ENCODE results near the gene ZNF524. TPM values are rescaled to one million over a fixed set of nuclear protein-coding genes. Genes with fewer than 3 reads are reported as not detected.

The ZNF524 gene
- 18.4 and 19.6 TPM in 2 replicates for total RNA-seq

- no peak for TF ChIP-seq CTCF (IDR thresholded peaks at IDR 0.05; ENCODE audit: insufficient read depth, low read length, severe bottlenecking)
- H3K4me3 ChIP-seq (ENCODE audit: low read depth, low read length), result peak within 1 kb of the TSS; percentile 85
- peak; percentile 80 for DNase-seq (ENCODE audit: low read depth)
- H3K36me3 ChIP-seq (ENCODE audit: control insufficient read depth, insufficient read depth, low read length), result peaks cover 8% of the 10 kb centered on the region
- FAIRE-seq, result no peak
- H3K27me3 ChIP-seq (ENCODE audit: control insufficient read depth, insufficient read depth, low read length), result no peaks in the 10 kb centered on the region
Measured at GRCh38 chr19:55599842-55600661, at the start of gene ZNF524. Gene ZNF524, plus strand, starts transcription at chr19:55600288. Its CDS starts 1,825 bp downstream, at chr19:55602113.

- H3K4me3 ChIP-seq (ENCODE audit: low read depth, low read length), result no peak overlapping the region
- FAIRE-seq, result no peak
Measured at GRCh38 chr19:55550321-55550650, 49.8 kb upstream of the ZNF524 start.

GRCh38 chr19:55552206-55552605 is 47.9 kb upstream of the ZNF524 start:
- Histone ChIP-seq H3K36me3 (ENCODE audit: control insufficient read depth, insufficient read depth, low read length) (no peaks in the 10 kb centered on the region), H3K4me3 (ENCODE audit: low read depth, low read length) (no peak overlapping the region), H3K27me3 (ENCODE audit: control insufficient read depth, insufficient read depth, low read length) (no peaks in the 10 kb centered on the region)
- FAIRE-seq (no peak), DNase-seq (ENCODE audit: low read depth) (peak; percentile 61)
- TF ChIP-seq CTCF (IDR thresholded peaks at IDR 0.05; ENCODE audit: insufficient read depth, low read length, severe bottlenecking), result no peak

More at GRCh38 chr19:55550321-55550650, 49.8 kb upstream of the ZNF524 start:
- no peak for DNase-seq (ENCODE audit: low read depth)
- Histone ChIP-seq H3K27me3 (ENCODE audit: control insufficient read depth, insufficient read depth, low read length) (no peaks in the 10 kb centered on the region), H3K36me3 (ENCODE audit: control insufficient read depth, insufficient read depth, low read length) (no peaks in the 10 kb centered on the region)
- TF ChIP-seq CTCF (IDR thresholded peaks at IDR 0.05; ENCODE audit: insufficient read depth, low read length, severe bottlenecking), result no peak

- H3K27me3 ChIP-seq (ENCODE audit: control insufficient read depth, insufficient read depth, low read length), result no peaks in the 10 kb centered on the region
- no peak for FAIRE-seq
Measured at GRCh38 chr19:55552620-55553019, 47.5 kb upstream of the ZNF524 start.

GRCh38 chr19:55553217-55554182 is 46.6 kb upstream of the ZNF524 start:
- FAIRE-seq (no peak), DNase-seq (ENCODE audit: low read depth) (peak; percentile 53)
- no peak for TF ChIP-seq CTCF (IDR thresholded peaks at IDR 0.05; ENCODE audit: insufficient read depth, low read length, severe bottlenecking)
- Histone ChIP-seq H3K36me3 (ENCODE audit: control insufficient read depth, insufficient read depth, low read length) (no peaks in the 10 kb centered on the region), H3K27me3 (ENCODE audit: control insufficient read depth, insufficient read depth, low read length) (no peaks in the 10 kb centered on the region), H3K4me3 (ENCODE audit: low read depth, low read length) (no peak overlapping the region)

More at GRCh38 chr19:55552620-55553019, 47.5 kb upstream of the ZNF524 start:
- Histone ChIP-seq H3K4me3 (ENCODE audit: low read depth, low read length) (no peak overlapping the region), H3K36me3 (ENCODE audit: control insufficient read depth, insufficient read depth, low read length) (no peaks in the 10 kb centered on the region)
- peak; percentile 41 for DNase-seq (ENCODE audit: low read depth)
- TF ChIP-seq CTCF (IDR thresholded peaks at IDR 0.05; ENCODE audit: insufficient read depth, low read length, severe bottlenecking), result no peak

Data from bronchial epithelial cell (primary cell).